Chondrocyte (in vitro differentiated cells): ENCODE results near the gene SPG21. TPM values are rescaled to one million over a fixed set of nuclear protein-coding genes. Genes with fewer than 3 reads are reported as not detected.
A peak's percentile ranks its signal among the peaks of the same experiment; 100 is the strongest.

Experiments used
- DNase-seq: peaks from one replicate; pipeline ENCODE4 v3.0.0; 2021; ENCODE audit warnings: mixed read lengths, low spot score
- H3K27ac Mint-ChIP-seq: one replicate; pipeline ENCODE4 v1.8.0; 2021; ENCODE audit warnings: mild to moderate bottlenecking, moderate library complexity, mixed read lengths; ENCODE audit not compliant: unreplicated experiment
- H3K27me3 Mint-ChIP-seq: 2 replicates; pipeline ENCODE4 v1.8.0; 2021; ENCODE audit warnings: low read depth, mixed read lengths
- H3K36me3 Mint-ChIP-seq: 2 replicates; pipeline ENCODE4 v1.8.0; 2021; ENCODE audit warnings: low read depth, mixed read lengths
- H3K4me1 Mint-ChIP-seq: 2 replicates; pipeline ENCODE4 v1.8.0; 2021; ENCODE audit warnings: low read depth, mild to moderate bottlenecking, mixed read lengths
- H3K4me3 Mint-ChIP-seq: one replicate; pipeline ENCODE4 v1.8.0; 2021; ENCODE audit warnings: mild to moderate bottlenecking, moderate library complexity, mixed read lengths; ENCODE audit not compliant: unreplicated experiment
- H3K9me3 Mint-ChIP-seq: 2 replicates; pipeline ENCODE4 v1.8.0; 2021; ENCODE audit warnings: low read depth, mixed read lengths
- total RNA-seq: library from RNA; stranded (reverse); gene quantifications from 3 replicates; pipeline ENCODE4 v1.2.1, GENCODE V29; 2021
- TF ChIP-seq, protein P1 (sequence below): fragments of 200-600 bp; sonication (generic); IDR thresholded peaks from 2 replicates; pipeline ENCODE4 v1.5.0; 2021; ENCODE audit warnings: antibody characterized with exemption, mild to moderate bottlenecking, moderate library complexity

SPG21 gene
- total RNA-seq, 1 donor from 2014 or later = 80.5 TPM

DNA sequence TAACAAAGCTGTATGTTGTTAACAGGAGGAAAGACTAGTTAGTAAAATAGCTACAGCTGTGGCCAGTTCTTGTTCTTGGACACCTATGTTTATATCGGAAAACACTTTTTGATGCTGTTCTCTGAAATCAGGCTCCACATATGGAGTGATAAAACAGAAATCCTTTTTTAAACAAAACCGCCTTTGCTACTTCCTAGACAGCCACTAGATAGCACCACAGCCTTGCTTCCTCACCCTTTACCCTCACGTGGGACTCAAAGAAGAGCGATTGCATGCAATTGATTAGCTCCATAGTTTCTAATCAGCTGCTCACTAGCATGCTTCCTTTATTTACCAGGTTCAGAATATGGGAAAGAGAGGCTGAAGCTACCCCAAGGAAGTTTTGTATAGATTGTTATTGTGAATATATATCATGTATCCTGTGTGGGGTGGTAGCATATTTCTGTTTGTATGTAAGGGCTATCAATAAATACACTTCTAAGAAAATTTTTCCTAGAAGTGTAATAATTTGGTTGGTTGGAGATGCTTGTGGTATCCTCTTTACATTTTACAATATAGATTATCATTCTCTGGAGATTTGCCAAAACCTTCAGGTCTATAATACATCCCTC lies 44.0 kb upstream of the SPG21 start:
- no peaks in the 10 kb centered on the region for H3K36me3 Mint-ChIP-seq
- DNase-seq = no peak
- H3K4me3 Mint-ChIP-seq = no peak overlapping the region
- no peak overlapping the region for H3K27ac Mint-ChIP-seq
- peaks cover 6% of the 10 kb centered on the region for H3K4me1 Mint-ChIP-seq
- no peaks in the 10 kb centered on the region for H3K9me3 Mint-ChIP-seq
- H3K27me3 Mint-ChIP-seq = no peaks in the 10 kb centered on the region
- TF ChIP-seq, protein P1, sequence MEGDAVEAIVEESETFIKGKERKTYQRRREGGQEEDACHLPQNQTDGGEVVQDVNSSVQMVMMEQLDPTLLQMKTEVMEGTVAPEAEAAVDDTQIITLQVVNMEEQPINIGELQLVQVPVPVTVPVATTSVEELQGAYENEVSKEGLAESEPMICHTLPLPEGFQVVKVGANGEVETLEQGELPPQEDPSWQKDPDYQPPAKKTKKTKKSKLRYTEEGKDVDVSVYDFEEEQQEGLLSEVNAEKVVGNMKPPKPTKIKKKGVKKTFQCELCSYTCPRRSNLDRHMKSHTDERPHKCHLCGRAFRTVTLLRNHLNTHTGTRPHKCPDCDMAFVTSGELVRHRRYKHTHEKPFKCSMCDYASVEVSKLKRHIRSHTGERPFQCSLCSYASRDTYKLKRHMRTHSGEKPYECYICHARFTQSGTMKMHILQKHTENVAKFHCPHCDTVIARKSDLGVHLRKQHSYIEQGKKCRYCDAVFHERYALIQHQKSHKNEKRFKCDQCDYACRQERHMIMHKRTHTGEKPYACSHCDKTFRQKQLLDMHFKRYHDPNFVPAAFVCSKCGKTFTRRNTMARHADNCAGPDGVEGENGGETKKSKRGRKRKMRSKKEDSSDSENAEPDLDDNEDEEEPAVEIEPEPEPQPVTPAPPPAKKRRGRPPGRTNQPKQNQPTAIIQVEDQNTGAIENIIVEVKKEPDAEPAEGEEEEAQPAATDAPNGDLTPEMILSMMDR = peak; percentile 71

DNA sequence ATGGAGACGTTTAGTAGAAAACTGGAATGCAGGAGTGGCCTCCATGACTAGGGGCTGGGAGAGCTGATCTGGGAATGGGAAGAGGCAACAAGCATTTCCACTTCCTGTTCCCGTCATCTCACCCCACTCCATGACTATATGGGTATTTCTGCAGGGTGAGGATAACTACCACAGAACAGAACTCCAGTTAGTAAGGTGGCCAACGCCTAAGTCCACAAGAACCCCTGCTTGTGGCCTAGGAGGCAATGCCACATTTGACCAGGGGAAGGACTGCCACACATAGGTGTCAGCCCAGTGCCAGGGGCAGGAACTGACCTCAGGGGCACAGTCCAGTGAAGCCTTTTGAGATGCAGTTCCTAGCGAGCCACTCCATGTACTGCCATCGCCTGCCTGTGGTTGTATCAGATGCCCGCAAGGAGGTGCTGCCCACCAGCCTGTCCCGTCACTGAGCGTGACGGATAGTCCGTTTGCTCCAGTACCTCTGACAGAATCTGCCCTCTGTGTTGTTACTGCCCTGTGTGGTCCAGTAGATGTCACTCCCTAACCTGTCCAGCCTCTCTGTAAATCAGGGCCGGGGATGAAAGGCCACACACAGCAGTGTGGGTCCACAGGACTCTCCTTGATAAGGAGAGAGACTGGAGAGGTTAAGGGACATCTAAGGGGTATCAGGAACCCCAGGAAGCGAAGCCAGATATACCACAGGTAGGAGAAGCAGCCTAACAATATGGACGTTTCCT lies 43.3 kb upstream of the SPG21 start:
- no peak overlapping the region for H3K27ac Mint-ChIP-seq
- peaks cover 14% of the 10 kb centered on the region for H3K4me1 Mint-ChIP-seq
- H3K36me3 Mint-ChIP-seq = no peaks in the 10 kb centered on the region
- TF ChIP-seq, protein P1 = peak; percentile 78
- no peaks in the 10 kb centered on the region for H3K9me3 Mint-ChIP-seq
- no peak for DNase-seq
- H3K4me3 Mint-ChIP-seq = no peak overlapping the region
- H3K27me3 Mint-ChIP-seq = no peaks in the 10 kb centered on the region

DNA sequence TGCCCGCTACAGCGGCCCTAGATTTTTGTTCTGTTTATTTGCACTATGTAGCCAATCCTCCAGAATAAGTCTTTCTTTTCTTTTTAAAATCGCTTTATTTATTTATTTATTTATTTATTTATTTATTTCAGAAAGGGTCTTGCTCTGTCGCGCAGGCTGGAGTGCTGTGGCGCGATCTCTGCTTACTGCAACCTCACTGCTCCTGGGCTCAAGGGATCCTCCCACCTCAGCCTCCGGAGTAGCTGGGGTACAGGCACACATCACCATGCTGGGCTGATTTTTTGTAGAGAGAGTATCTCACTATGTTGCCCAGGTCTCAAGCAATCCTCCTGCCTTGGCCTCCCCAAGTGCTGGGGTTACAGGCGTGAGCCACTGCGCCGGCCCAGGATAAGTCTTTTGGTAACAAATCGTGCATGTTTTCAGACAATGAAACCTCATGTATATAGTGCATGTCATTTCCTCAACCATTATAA lies 40.1 kb upstream of the SPG21 start:
- peaks cover 9% of the 10 kb centered on the region for H3K36me3 Mint-ChIP-seq

DNA sequence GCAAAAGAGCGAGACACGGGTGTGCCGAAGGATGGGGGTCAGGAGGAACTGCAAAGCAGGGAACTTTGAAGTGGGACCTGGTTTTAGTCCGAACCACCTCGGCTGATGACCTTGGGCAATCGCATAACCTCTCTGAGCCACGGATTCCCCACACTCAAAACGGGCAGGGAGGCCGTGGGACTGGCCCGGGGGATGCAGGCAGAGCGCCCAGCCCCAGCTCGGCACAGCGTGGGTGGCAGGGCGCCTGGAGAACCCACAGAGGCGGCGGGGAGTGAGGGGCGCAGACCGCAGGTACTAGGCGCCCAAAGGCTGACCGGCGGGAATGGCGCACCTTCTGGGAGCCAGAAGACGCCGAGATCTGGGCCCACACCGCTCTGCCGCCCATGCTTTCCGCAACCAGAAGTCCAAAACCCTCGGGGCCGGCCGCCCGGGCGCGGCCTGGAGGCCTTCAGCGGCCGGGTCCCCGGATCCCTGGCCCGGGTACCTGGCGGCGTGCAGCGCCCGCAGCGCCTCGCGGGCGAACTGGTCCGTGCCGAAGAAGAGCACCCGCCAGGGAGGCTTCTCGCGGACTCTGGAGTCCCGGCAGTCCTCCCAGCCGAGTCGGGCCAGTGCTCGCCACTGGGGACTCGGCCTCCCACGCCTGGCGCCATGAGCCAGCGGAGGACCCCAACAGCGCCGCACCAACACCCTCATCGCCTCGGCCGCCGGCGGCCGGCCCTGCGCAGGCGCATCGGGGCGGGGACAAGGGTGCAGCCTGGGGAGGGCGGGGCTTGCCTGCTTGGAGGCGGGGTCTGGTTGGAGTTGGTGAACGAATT lies 39.4 kb upstream of the SPG21 start, which contains the start of gene MTFMT:
Gene MTFMT (minus strand): TSS at position 719 of the 815 bp plus-strand sequence. CDS start 26 bp downstream, at position 693.
- DNase-seq = no peak
- H3K36me3 Mint-ChIP-seq = peaks cover 13% of the 10 kb centered on the region
- peak within 1 kb of the TSS; percentile 64 for H3K27ac Mint-ChIP-seq
- no peaks in the 10 kb centered on the region for H3K27me3 Mint-ChIP-seq
- H3K4me1 Mint-ChIP-seq = peaks cover 24% of the 10 kb centered on the region
- peak within 1 kb of the TSS; percentile 80 for H3K4me3 Mint-ChIP-seq
- TF ChIP-seq, protein P1 = peak; percentile 47
- H3K9me3 Mint-ChIP-seq = no peaks in the 10 kb centered on the region

More for the DNA sequence above, 40.1 kb upstream of the SPG21 start:
- Mint-ChIP-seq H3K27me3 (no peaks in the 10 kb centered on the region), H3K27ac (no peak overlapping the region), H3K4me3 (peak overlapping the region; percentile 80), H3K4me1 (peaks cover 24% of the 10 kb centered on the region), H3K9me3 (no peaks in the 10 kb centered on the region)
- no peak for DNase-seq
- TF ChIP-seq, protein P1 = no peak

DNA sequence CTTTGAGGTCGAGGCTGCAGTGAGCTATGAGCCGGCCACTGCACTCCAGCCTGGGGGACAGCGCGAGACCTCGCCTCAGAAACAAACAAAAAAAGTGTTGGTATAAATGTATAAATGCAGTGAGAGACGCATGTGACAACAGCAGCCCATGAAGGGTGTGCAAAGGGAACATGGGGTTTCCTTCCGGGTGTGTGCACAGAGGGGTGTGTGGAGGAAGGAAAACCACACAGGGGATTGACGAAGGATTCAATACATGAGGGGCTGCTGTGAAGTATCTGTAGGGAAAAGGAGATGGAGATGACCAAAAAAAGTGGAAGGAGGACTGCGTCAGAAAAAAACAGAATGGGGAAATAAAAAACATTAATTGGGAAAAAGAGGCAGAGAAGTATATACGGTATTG lies 38.6 kb upstream of the SPG21 start:
- Mint-ChIP-seq H3K27me3 (no peaks in the 10 kb centered on the region), H3K4me3 (peak overlapping the region; percentile 80), H3K36me3 (peaks cover 13% of the 10 kb centered on the region), H3K27ac (peak overlapping the region; percentile 64), H3K4me1 (peaks cover 21% of the 10 kb centered on the region), H3K9me3 (no peaks in the 10 kb centered on the region)
- TF ChIP-seq, protein P1 = no peak
- no peak for DNase-seq
